ENCODE measurements around the gene INHA.

Gene INHA

GRCh38 chr2:219572237-219573001 is at the start of gene INHA:
Gene INHA, plus strand, starts transcription at chr2:219572310. Its CDS starts 65 bp downstream, at chr2:219572375.
- no peaks in the 10 kb centered on the region for H3K79me2 ChIP-seq
- peak within 1 kb of the TSS; percentile 67 for H3K27ac ChIP-seq

GRCh38 chr2:219523031-219523671 is 49.0 kb upstream of the INHA start:
- no peaks in the 10 kb centered on the region for H3K79me2 ChIP-seq
- H3K36me3 ChIP-seq (ENCODE audit: control insufficient read depth, insufficient read depth, low read length): no peaks in the 10 kb centered on the region
- peaks cover 4% of the 10 kb centered on the region for H3K4me1 ChIP-seq
- H3K27me3 ChIP-seq (ENCODE audit: control insufficient read depth, insufficient read depth, low read length): peaks cover 11% of the 10 kb centered on the region
- H3K4me2 ChIP-seq (ENCODE audit: low read length): no peak overlapping the region
- no peak for TF ChIP-seq CTCF (IDR thresholded peaks at IDR 0.05)
- no peak overlapping the region for H3K27ac ChIP-seq
- H3K9ac ChIP-seq: no peak overlapping the region
- H3K9me3 ChIP-seq (ENCODE audit: control insufficient read depth, low read length): no peaks in the 10 kb centered on the region
- peak overlapping the region; percentile 72 for H2AFZ ChIP-seq
- no peak overlapping the region for H3K4me3 ChIP-seq (ENCODE audit: low read depth, low read length)

More at GRCh38 chr2:219572237-219573001, at the start of gene INHA:
- H3K9ac ChIP-seq: peak within 1 kb of the TSS; percentile 77
- peak within 1 kb of the TSS; percentile 100 for H2AFZ ChIP-seq
- H3K4me1 ChIP-seq: peaks cover 2% of the 10 kb centered on the region
- peak within 1 kb of the TSS; percentile 82 for H3K4me2 ChIP-seq (ENCODE audit: low read length)
- TF ChIP-seq CTCF (IDR thresholded peaks at IDR 0.05): no peak
- no peaks in the 10 kb centered on the region for H3K9me3 ChIP-seq (ENCODE audit: control insufficient read depth, low read length)
- H3K4me3 ChIP-seq (ENCODE audit: low read depth, low read length): peak within 1 kb of the TSS; percentile 66
- H3K27me3 ChIP-seq (ENCODE audit: control insufficient read depth, insufficient read depth, low read length): no peaks in the 10 kb centered on the region
- H3K36me3 ChIP-seq (ENCODE audit: control insufficient read depth, insufficient read depth, low read length): no peaks in the 10 kb centered on the region

- Histone ChIP-seq H3K4me2 (ENCODE audit: low read length) (no peak overlapping the region), H3K9ac (no peak overlapping the region), H3K4me1 (peaks cover 4% of the 10 kb centered on the region), H3K4me3 (ENCODE audit: low read depth, low read length) (no peak overlapping the region), H3K9me3 (ENCODE audit: control insufficient read depth, low read length) (no peaks in the 10 kb centered on the region), H3K36me3 (ENCODE audit: control insufficient read depth, insufficient read depth, low read length) (no peaks in the 10 kb centered on the region), H2AFZ (no peak overlapping the region), H3K27me3 (ENCODE audit: control insufficient read depth, insufficient read depth, low read length) (peaks cover 12% of the 10 kb centered on the region), H3K79me2 (no peaks in the 10 kb centered on the region), H3K27ac (no peak overlapping the region)
- TF ChIP-seq CTCF (IDR thresholded peaks at IDR 0.05): no peak
Observed at GRCh38 chr2:219524817-219525216, 47.3 kb upstream of the INHA start.

GRCh38 chr2:219525533-219526232 is 46.4 kb upstream of the INHA start:
- H3K4me2 ChIP-seq (ENCODE audit: low read length): no peak overlapping the region
- no peaks in the 10 kb centered on the region for H3K9me3 ChIP-seq (ENCODE audit: control insufficient read depth, low read length)
- H3K4me3 ChIP-seq (ENCODE audit: low read depth, low read length): no peak overlapping the region
- H3K9ac ChIP-seq: no peak overlapping the region
- no peaks in the 10 kb centered on the region for H3K36me3 ChIP-seq (ENCODE audit: control insufficient read depth, insufficient read depth, low read length)
- no peak overlapping the region for H3K27ac ChIP-seq
- no peak overlapping the region for H2AFZ ChIP-seq
- no peak for TF ChIP-seq CTCF (IDR thresholded peaks at IDR 0.05)
- peaks cover 4% of the 10 kb centered on the region for H3K4me1 ChIP-seq
- no peaks in the 10 kb centered on the region for H3K79me2 ChIP-seq
- H3K27me3 ChIP-seq (ENCODE audit: control insufficient read depth, insufficient read depth, low read length): peaks cover 14% of the 10 kb centered on the region

Data from parathyroid adenoma (tissue), 2 donors.